Tibial artery (tissue), 4 donors: ENCODE measurements around the gene WDFY1.

Source experiments
- DNase-seq, 2 donors: peaks; one replicate each; pipeline ENCODE4 v3.0.0-alpha.2; 2019
- H3K27ac ChIP-seq, 2 donors: fragments of 200-600 bp; sonication (generic) in 1 of 2; 1 replicate in 1 of 2; 2 replicates in 1 of 2; pipeline ENCODE4 v1.5.1; 2018 to 2019; ENCODE audit warnings: mild to moderate bottlenecking in 1 of 2
- H3K27me3 ChIP-seq, 2 donors: fragments of 200-600 bp; sonication (generic) in 1 of 2; one replicate each; pipeline versions ENCODE4 v1.5.1 to v1.6.0; 2016 to 2019
- H3K36me3 ChIP-seq, 3 donors: fragments of 200-600 bp; sonication (generic) in 2 of 3; one replicate each; pipeline ENCODE4 v1.5.1; 2016 to 2019; ENCODE audit warnings: mild to moderate bottlenecking in 2 of 3
- H3K4me1 ChIP-seq, 4 donors: fragments of 200-600 bp; sonication (generic) in 2 of 4; 1 replicate in 3 of 4; 2 replicates in 1 of 4; pipeline ENCODE4 v1.5.1; 2016 to 2019
- H3K4me3 ChIP-seq, 2 donors: fragments of 200-600 bp; sonication (generic) in 1 of 2; 1 replicate in 1 of 2; 2 replicates in 1 of 2; pipeline ENCODE4 v1.5.1; 2018 to 2019; ENCODE audit warnings: mild to moderate bottlenecking in 2 of 2
- H3K9me3 ChIP-seq, 3 donors: fragments of 200-600 bp; sonication (generic) in 1 of 3; one replicate each; pipeline ENCODE4 v1.5.1; 2016 to 2019
- intact Hi-C: fragments of 100-400 bp; cut with DNase I; formaldehyde crosslinking; loops from one replicate; pipeline ENCODE4 v1.15.0; 2023; ENCODE audit warnings: low total_unique reads
- TF ChIP-seq, protein P1 (sequence below), 2 experiments: fragments of 200-600 bp in 1 of 2; fragments of 450-650 bp in 1 of 2; IDR thresholded peaks; one replicate each; pipeline ENCODE4 v1.5.1; 2017 to 2019; ENCODE audit warnings: antibody characterized with exemption in 2 of 2, mild to moderate bottlenecking in 1 of 2, moderate library complexity in 1 of 2

The WDFY1 gene

GRCh38 chr2:223949241-223949840 lies 4.2 kb upstream of the WDFY1 start:
- H3K27me3 ChIP-seq, result no peaks in the 10 kb centered on the region
- DNase-seq, result no peak
- H3K27ac ChIP-seq, result no peak overlapping the region
- TF ChIP-seq, protein P1, sequence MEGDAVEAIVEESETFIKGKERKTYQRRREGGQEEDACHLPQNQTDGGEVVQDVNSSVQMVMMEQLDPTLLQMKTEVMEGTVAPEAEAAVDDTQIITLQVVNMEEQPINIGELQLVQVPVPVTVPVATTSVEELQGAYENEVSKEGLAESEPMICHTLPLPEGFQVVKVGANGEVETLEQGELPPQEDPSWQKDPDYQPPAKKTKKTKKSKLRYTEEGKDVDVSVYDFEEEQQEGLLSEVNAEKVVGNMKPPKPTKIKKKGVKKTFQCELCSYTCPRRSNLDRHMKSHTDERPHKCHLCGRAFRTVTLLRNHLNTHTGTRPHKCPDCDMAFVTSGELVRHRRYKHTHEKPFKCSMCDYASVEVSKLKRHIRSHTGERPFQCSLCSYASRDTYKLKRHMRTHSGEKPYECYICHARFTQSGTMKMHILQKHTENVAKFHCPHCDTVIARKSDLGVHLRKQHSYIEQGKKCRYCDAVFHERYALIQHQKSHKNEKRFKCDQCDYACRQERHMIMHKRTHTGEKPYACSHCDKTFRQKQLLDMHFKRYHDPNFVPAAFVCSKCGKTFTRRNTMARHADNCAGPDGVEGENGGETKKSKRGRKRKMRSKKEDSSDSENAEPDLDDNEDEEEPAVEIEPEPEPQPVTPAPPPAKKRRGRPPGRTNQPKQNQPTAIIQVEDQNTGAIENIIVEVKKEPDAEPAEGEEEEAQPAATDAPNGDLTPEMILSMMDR (IDR thresholded peaks at IDR 0.05), result no peak
- H3K36me3 ChIP-seq, result no peaks in the 10 kb centered on the region
- intact Hi-C loops, result no loop called here
- H3K4me1 ChIP-seq, result peaks cover 0 to 7% (median 6%) of the 10 kb centered on the region in 4 donors
- no peaks in the 10 kb centered on the region for H3K9me3 ChIP-seq
- H3K4me3 ChIP-seq, result no peak overlapping the region

DNA sequence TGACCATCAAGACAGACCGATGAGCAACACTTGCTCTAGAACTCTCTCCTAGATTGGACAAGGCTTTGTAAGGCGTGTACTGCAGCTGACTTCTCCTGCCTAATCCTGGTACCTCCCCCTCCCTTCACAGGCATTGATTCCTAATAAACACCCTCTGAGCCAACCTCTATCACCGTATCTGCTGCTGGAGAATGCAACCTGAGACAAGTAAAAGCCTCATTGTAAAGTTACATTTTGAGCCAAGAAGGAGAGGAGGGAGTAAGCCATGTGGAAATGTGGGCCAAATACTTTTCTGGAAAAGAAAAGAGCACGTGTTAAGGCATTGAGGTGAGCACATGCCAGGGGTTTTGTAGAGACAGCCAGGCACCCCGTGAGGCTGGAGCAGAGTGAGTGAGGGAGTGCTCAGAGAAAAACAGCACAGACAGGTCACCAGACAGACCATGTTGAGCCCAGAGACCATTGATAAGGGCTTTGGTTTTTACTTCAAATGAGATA lies 2.6 kb upstream of the WDFY1 start:
- Histone ChIP-seq H3K9me3 (no peaks in the 10 kb centered on the region), H3K36me3 (no peaks in the 10 kb centered on the region), H3K27me3 (no peaks in the 10 kb centered on the region), H3K4me1 (peaks cover 0 to 20% (median 12%) of the 10 kb centered on the region in 4 donors), H3K27ac (no peak overlapping the region), H3K4me3 (no peak overlapping the region)
- intact Hi-C loops, result no loop called here
- no peak for DNase-seq
- TF ChIP-seq, protein P1 (IDR thresholded peaks at IDR 0.05), result no peak

GRCh38 chr2:223945755-223946154 lies 620 bp upstream of the WDFY1 start:
- H3K27ac ChIP-seq, result peak overlapping the region in 1 of 2 donors; percentile 100
- no peaks in the 10 kb centered on the region for H3K9me3 ChIP-seq
- peak overlapping the region; percentile 93 to 100 for H3K4me3 ChIP-seq
- intact Hi-C loops, result no loop called here
- H3K36me3 ChIP-seq, result no peaks in the 10 kb centered on the region
- H3K4me1 ChIP-seq, result peaks cover 0 to 32% (median 21%) of the 10 kb centered on the region in 4 donors
- TF ChIP-seq, protein P1 (IDR thresholded peaks at IDR 0.05), result no peak
- DNase-seq, result no peak
- H3K27me3 ChIP-seq, result no peaks in the 10 kb centered on the region

DNA sequence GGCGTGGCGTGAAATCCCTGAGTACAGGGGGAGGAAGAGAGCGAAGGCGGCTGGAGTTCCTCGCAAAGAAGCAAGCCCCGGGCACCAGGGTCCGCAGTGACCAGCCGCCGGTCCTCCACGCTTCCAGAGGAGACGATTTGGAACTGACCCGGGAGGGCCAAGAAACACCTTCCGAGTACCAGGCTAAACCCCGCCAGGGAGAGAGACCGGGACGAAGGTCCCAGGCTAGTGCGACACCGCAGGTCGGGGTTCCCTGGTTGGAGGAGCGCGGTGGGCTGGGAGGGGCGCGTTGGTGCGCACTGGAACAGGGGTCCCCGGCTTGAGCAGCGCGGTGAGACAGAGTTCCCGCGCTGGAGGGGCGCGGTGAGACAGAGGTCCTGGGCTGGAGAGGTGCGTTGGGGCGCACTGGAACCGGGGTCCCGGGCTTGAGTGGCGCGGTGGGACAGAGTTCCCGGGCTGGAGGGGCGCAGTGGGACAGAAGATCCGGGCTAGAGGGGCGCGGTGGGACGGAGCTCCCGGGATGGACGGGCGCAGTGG lies 901 bp downstream of the WDFY1 start:
- peaks cover 0 to 48% (median 25%) of the 10 kb centered on the region in 4 donors for H3K4me1 ChIP-seq
- TF ChIP-seq, protein P1 (IDR thresholded peaks at IDR 0.05), result no peak
- peak overlapping the region; percentile 93 to 100 for H3K4me3 ChIP-seq
- DNase-seq, result peak; percentile 32 to 74
- H3K27me3 ChIP-seq, result no peaks in the 10 kb centered on the region
- H3K36me3 ChIP-seq, result no peaks in the 10 kb centered on the region
- no peaks in the 10 kb centered on the region for H3K9me3 ChIP-seq
- H3K27ac ChIP-seq, result peak overlapping the region; percentile 97 to 100
- intact Hi-C loops, result no loop called here

DNA sequence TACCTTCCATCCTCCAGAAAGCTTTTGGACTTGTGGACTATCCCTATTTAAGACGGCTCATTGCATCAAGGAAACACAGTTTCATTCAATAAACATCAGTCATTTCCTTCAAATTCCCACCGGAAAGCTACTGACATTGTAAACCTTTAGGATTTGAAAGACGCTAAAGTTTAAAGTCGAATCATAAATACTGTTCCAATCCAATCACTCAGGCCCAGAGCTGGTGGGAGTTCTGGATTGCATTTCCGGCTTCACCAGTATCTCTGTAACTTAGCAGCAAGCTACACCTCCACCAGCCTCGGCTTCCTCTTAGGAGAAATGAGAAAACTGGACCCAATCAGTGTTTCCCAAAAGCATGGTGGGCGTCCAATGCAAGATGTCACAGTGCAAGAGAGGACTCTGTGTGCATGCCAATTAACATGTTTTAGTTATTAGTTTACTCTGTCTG lies 1.6 kb downstream of the WDFY1 start:
- Histone ChIP-seq H3K27ac (peak overlapping the region; percentile 97 to 100), H3K36me3 (no peaks in the 10 kb centered on the region), H3K27me3 (no peaks in the 10 kb centered on the region), H3K4me3 (peak overlapping the region; percentile 93 to 100), H3K9me3 (no peaks in the 10 kb centered on the region), H3K4me1 (peaks cover 0 to 54% (median 25%) of the 10 kb centered on the region in 4 donors)
- no peak for DNase-seq
- TF ChIP-seq, protein P1 (IDR thresholded peaks at IDR 0.05), result no peak
- intact Hi-C loops, result no loop called here
